SK-N-SH (cell line): Measurements from ENCODE around the gene ASAP3. TPM values are rescaled to one million over a fixed set of nuclear protein-coding genes. Genes with fewer than 3 reads are reported as not detected.

Source experiments
- CTCF ChIA-PET: fragments of 300-600, 350-600 bp; formaldehyde crosslinking; extraction: SDS; loops from one replicate; lab custom pipeline; 2021; lab: Yijun Ruan, JAX
- POLR2A ChIA-PET: fragments of 350-600 bp; sonication (Branson Sonifier 250); formaldehyde crosslinking; extraction: SDS; loops from one replicate; lab custom pipeline; 2020; ENCODE audit warnings: antibody characterized with exemption, inconsistent platforms; lab: Yijun Ruan, JAX
- DNase-seq: peaks from one replicate; pipeline ENCODE4 v3.0.0; 2012
- H2AFZ ChIP-seq: fragments of 200-600 bp; sonication (generic); 2 replicates; pipeline ENCODE4 v1.8.1; 2016; ENCODE audit warnings: antibody characterized with exemption, mild to moderate bottlenecking, low read depth
- H3F3A ChIP-seq: fragments of 200-600 bp; sonication (generic); replicated peaks from 2 replicates; pipeline ENCODE3; 2016; ENCODE audit warnings: antibody characterized with exemption, mild to moderate bottlenecking; ENCODE audit not compliant: insufficient read depth
- H3K27ac ChIP-seq, 2 experiments: fragments of 200-500 bp in 1 of 2; fragments of 200-600 bp in 1 of 2; sonication (Bioruptor generic) in 1 of 2; sonication (generic), shearing (Covaris generic) in 1 of 2; 2 replicates each; pipeline versions ENCODE4 v1.5.1 to v1.6.1; 2014 to 2016; ENCODE audit warnings: low read depth in 2 of 2, inconsistent platforms in 1 of 2, low read length in 1 of 2, mild to moderate bottlenecking in 1 of 2, mixed read lengths in 1 of 2
- H3K27me3 ChIP-seq: fragments of 200-600 bp; sonication (generic), shearing (Covaris generic); 2 replicates; pipeline ENCODE4 v1.6.1; 2016; ENCODE audit warnings: mixed run types; ENCODE audit not compliant: insufficient read depth
- H3K36me3 ChIP-seq, 2 experiments: fragments of 200-500 bp in 1 of 2; fragments of 200-600 bp in 1 of 2; sonication (Bioruptor generic) in 1 of 2; sonication (generic) in 1 of 2; replicated peaks in 1 of 2; 2 replicates each; pipeline versions ENCODE3 to v1.5.1; 2014 to 2016; ENCODE audit warnings: low read length in 1 of 2, mild to moderate bottlenecking in 1 of 2; ENCODE audit not compliant: insufficient read depth in 2 of 2, control insufficient read depth in 1 of 2
- H3K4me1 ChIP-seq, 2 experiments: fragments of 200-500 bp in 1 of 2; fragments of 200-600 bp in 1 of 2; sonication (Bioruptor generic) in 1 of 2; sonication (generic), shearing (Covaris generic) in 1 of 2; 2 replicates each; pipeline versions ENCODE4 v1.5.1 to v1.6.1; 2014 to 2016; ENCODE audit warnings: low read depth in 1 of 2, low read length in 1 of 2, mixed run types in 1 of 2; ENCODE audit not compliant: insufficient read depth in 2 of 2, control insufficient read depth in 1 of 2
- H3K4me2 ChIP-seq: fragments of 200-600 bp; sonication (generic), shearing (Covaris generic); 2 replicates; pipeline ENCODE4 v1.6.1; 2017; ENCODE audit warnings: mixed run types
- H3K4me3 ChIP-seq, 2 experiments: fragments of 200-500 bp in 1 of 2; fragments of 200-600 bp in 1 of 2; sonication (Bioruptor generic) in 1 of 2; sonication (generic), shearing (Covaris generic) in 1 of 2; 2 replicates each; pipeline versions ENCODE4 v1.5.1 to v1.8.1; 2014 to 2016; ENCODE audit warnings: low read depth in 2 of 2, inconsistent platforms in 1 of 2, low read length in 1 of 2, mild to moderate bottlenecking in 1 of 2, mixed read lengths in 1 of 2, moderate library complexity in 1 of 2
- H3K79me2 ChIP-seq: fragments of 200-600 bp; sonication (generic); 2 replicates; pipeline ENCODE4 v1.8.1; 2017; ENCODE audit warnings: mild to moderate bottlenecking; ENCODE audit not compliant: insufficient read depth
- H3K9ac ChIP-seq: fragments of 200-600 bp; sonication (generic); 2 replicates; pipeline ENCODE4 v1.6.1; 2017; ENCODE audit warnings: mixed run types
- H3K9me2 ChIP-seq: fragments of 200-600 bp; sonication (generic); 2 replicates; pipeline ENCODE4 v1.6.1; 2017; ENCODE audit warnings: mixed run types
- H3K9me3 ChIP-seq: fragments of 200-600 bp; sonication (generic); 2 replicates; pipeline ENCODE4 v1.6.1; 2017; ENCODE audit warnings: mixed run types, mild to moderate bottlenecking, moderate library complexity
- H4K20me1 ChIP-seq: fragments of 200-600 bp; sonication (generic); 2 replicates; pipeline ENCODE4 v1.6.1; 2017; ENCODE audit warnings: mild to moderate bottlenecking, mixed run types; ENCODE audit not compliant: insufficient read depth
- MEF2A ChIP-seq: IDR thresholded peaks from 2 replicates; pipeline ENCODE4 v1.4.0; 2012; ENCODE audit warnings: low read depth, borderline replicate concordance
- NFIC ChIP-seq: IDR thresholded peaks from 2 replicates; pipeline ENCODE4 v1.4.0; 2012; ENCODE audit warnings: borderline replicate concordance
- NRF1 ChIP-seq: IDR thresholded peaks from 2 replicates; pipeline ENCODE4 v1.6.1; 2012; ENCODE audit warnings: low read depth, mild to moderate bottlenecking, low read length
- RXRA ChIP-seq: IDR thresholded peaks from 2 replicates; pipeline ENCODE4 v1.4.0; 2012; ENCODE audit warnings: low read depth, mild to moderate bottlenecking, borderline replicate concordance
- SMC3 ChIP-seq: IDR thresholded peaks from 2 replicates; pipeline ENCODE4 v1.6.1; 2012; ENCODE audit warnings: low read depth, low read length, improper control_type of control experiment
- TAF1 ChIP-seq: IDR thresholded peaks from 2 replicates; pipeline ENCODE4 v1.6.1; 2012; ENCODE audit warnings: low read depth, mild to moderate bottlenecking, low read length, moderate library complexity, borderline replicate concordance
- TEAD4 ChIP-seq: IDR thresholded peaks from 2 replicates; pipeline ENCODE4 v1.4.0; 2012; ENCODE audit warnings: mild to moderate bottlenecking, borderline replicate concordance; ENCODE audit not compliant: insufficient read depth
- WGBS: methylation state at CpG from one replicate; pipeline ENCODE4 v1.1.6; 2017; ENCODE audit warnings: low lambda C conversion rate; 5-methylcytosine and 5-hydroxymethylcytosine counted together
- polyA plus RNA-seq, 3 experiments: library from polyadenylated mRNA; depleted of rRNA; stranded (reverse); fragments of >200 nt; gene quantifications; 2 replicates each; pipeline ENCODE4 v1.2.3, GENCODE V29; 2012
- TF ChIP-seq, protein P1 (sequence below): IDR thresholded peaks from 2 replicates; pipeline ENCODE4 v1.4.0; 2012; ENCODE audit warnings: low read depth, borderline replicate concordance
- TF ChIP-seq, protein P2 (sequence below): IDR thresholded peaks from 2 replicates; pipeline ENCODE4 v1.6.1; 2012; ENCODE audit warnings: mild to moderate bottlenecking, low read depth, low read length, moderate library complexity

ASAP3 gene
- polyA plus RNA-seq, 1 of the 3 experiments (the other 2 are of a cell fraction): 19.6 TPM

DNA sequence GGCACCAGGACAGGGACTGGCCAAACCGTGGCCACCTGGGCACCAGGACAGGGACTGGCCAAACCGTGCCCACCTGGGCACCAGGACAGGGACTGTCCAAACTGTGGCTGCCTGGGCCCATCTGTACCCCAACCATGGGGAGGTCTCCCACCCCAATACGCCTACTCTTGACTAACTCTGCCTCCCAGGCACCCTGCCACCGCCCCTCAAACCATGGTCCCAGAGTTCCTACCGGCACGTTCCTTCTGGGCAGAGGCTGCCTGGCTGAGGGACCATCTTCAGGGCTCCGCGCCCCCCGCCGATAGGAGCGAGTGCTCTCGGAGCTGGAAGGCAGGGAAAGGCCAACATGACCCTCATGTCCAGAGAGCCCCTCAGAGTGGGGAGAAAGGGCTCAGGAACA is 53.2 kb downstream of the ASAP3 start (continued):
- TF ChIP-seq, protein P1, sequence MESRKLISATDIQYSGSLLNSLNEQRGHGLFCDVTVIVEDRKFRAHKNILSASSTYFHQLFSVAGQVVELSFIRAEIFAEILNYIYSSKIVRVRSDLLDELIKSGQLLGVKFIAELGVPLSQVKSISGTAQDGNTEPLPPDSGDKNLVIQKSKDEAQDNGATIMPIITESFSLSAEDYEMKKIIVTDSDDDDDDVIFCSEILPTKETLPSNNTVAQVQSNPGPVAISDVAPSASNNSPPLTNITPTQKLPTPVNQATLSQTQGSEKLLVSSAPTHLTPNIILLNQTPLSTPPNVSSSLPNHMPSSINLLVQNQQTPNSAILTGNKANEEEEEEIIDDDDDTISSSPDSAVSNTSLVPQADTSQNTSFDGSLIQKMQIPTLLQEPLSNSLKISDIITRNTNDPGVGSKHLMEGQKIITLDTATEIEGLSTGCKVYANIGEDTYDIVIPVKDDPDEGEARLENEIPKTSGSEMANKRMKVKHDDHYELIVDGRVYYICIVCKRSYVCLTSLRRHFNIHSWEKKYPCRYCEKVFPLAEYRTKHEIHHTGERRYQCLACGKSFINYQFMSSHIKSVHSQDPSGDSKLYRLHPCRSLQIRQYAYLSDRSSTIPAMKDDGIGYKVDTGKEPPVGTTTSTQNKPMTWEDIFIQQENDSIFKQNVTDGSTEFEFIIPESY: no peak
- no peak for TF ChIP-seq SMC3
- TF ChIP-seq TAF1: no peak
- no peak for TF ChIP-seq RXRA
- TF ChIP-seq MEF2A: no peak

DNA sequence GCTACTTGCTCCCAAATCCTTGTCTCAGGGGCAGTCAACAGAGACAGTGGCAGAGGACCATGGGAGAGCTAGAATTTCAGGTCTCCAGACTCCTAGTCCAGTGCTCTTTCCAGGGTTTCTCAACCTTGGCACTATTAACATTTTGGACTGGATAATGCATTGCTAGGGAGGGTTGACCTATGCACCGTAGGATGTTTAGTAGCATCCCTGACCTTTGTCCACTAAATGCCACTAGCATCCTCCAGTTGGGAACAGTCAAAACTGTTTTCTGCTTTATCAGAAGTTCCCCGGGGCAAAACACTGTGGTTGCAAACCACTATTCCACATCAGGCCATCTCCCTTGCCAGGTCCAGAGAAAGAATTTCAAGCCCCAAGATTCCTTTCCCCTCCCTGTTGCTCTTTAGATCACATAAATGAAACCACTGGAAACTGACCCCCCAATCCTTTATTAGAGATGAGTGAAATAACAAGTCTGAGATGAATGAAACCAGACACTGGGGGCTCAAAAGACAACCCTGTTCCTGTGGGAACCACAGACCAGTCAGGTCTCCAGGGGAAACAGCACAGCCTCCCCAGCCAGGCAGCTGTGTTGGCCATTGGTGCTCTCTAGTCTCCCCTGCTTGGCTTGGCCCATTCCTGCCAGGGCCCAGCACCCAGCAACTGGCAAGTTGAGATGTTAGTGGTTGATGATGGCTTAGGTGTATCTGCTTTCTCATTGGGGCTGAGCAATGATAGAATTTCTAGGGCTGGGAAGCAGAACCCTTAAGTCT is 55.7 kb downstream of the ASAP3 start:
- Histone ChIP-seq H3K4me3 (no peak overlapping the region), H3K36me3 (peaks cover 8 to 39% of the 10 kb centered on the region in 2 experiments), H3K4me2 (no peak overlapping the region), H4K20me1 (no peaks in the 10 kb centered on the region), H3K9me2 (no peaks in the 10 kb centered on the region), H3K4me1 (peaks cover 0 to 4% of the 10 kb centered on the region in 2 experiments; a peak in 1 of 4 replicates), H3K27me3 (no peaks in the 10 kb centered on the region), H3K27ac (no peak overlapping the region), H2AFZ (no peak overlapping the region), H3K9ac (no peak overlapping the region), H3F3A (no peaks in the 10 kb centered on the region), H3K9me3 (no peaks in the 10 kb centered on the region), H3K79me2 (no peaks in the 10 kb centered on the region)
- no peak for DNase-seq
- WGBS: 85% methylated on average over 2 of the region's 2 CpGs
- ChIA-PET POLR2A (no interaction called here), CTCF (interaction anchor here (1.0 kb wide), 1 partner anchor 24 kb away, joined by 3 read pairs; no protein-coding TSS in a partner anchor)
- TF ChIP-seq TEAD4: no peak
- no peak for TF ChIP-seq RXRA
- TF ChIP-seq NRF1: no peak
- TF ChIP-seq, protein P2, sequence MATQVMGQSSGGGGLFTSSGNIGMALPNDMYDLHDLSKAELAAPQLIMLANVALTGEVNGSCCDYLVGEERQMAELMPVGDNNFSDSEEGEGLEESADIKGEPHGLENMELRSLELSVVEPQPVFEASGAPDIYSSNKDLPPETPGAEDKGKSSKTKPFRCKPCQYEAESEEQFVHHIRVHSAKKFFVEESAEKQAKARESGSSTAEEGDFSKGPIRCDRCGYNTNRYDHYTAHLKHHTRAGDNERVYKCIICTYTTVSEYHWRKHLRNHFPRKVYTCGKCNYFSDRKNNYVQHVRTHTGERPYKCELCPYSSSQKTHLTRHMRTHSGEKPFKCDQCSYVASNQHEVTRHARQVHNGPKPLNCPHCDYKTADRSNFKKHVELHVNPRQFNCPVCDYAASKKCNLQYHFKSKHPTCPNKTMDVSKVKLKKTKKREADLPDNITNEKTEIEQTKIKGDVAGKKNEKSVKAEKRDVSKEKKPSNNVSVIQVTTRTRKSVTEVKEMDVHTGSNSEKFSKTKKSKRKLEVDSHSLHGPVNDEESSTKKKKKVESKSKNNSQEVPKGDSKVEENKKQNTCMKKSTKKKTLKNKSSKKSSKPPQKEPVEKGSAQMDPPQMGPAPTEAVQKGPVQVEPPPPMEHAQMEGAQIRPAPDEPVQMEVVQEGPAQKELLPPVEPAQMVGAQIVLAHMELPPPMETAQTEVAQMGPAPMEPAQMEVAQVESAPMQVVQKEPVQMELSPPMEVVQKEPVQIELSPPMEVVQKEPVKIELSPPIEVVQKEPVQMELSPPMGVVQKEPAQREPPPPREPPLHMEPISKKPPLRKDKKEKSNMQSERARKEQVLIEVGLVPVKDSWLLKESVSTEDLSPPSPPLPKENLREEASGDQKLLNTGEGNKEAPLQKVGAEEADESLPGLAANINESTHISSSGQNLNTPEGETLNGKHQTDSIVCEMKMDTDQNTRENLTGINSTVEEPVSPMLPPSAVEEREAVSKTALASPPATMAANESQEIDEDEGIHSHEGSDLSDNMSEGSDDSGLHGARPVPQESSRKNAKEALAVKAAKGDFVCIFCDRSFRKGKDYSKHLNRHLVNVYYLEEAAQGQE: no peak
- no peak for TF ChIP-seq NFIC
- no peak for TF ChIP-seq TAF1
